ENCODE measurements around the gene KLK8.
A peak's percentile ranks its signal among the peaks of the same experiment; 100 is the strongest.
"Not testable (repeated sequence)": the region's sequence is repeated elsewhere in the genome, so short reads cannot be mapped to it uniquely, and the experiment has no call there.

Gene KLK8

GRCh38 chr19:51016798-51017683 is 15.6 kb upstream of the KLK8 start:
- peak in 1 of 2 donors; percentile 16 for DNase-seq (ENCODE audit: low read depth in 2 of 2)

GRCh38 chr19:51015691-51016267 is 14.4 kb upstream of the KLK8 start:
- no peak for DNase-seq (ENCODE audit: low read depth in 2 of 2)

- no peak for DNase-seq (ENCODE audit: low read depth in 2 of 2)
These were observed 12.8 kb upstream of the KLK8 start for GRCh38 chr19:51014242-51014641.

- DNase-seq (ENCODE audit: low read depth in 2 of 2), result no peak
These were observed 11.3 kb upstream of the KLK8 start for GRCh38 chr19:51012661-51013190.

GRCh38 chr19:51010066-51010795 is 8.8 kb upstream of the KLK8 start:
- DNase-seq (ENCODE audit: low read depth in 2 of 2), result no peak

- no peak for DNase-seq (ENCODE audit: low read depth in 2 of 2)
These were observed 7.9 kb upstream of the KLK8 start for GRCh38 chr19:51009061-51009891.

- DNase-seq (ENCODE audit: low read depth in 2 of 2), result no peak
These were observed 6.1 kb upstream of the KLK8 start for GRCh38 chr19:51007488-51007887.

- no peak for DNase-seq (ENCODE audit: low read depth in 2 of 2)
These were observed 5.0 kb upstream of the KLK8 start for GRCh38 chr19:51006406-51006805.

GRCh38 chr19:51005248-51005647 is 3.8 kb upstream of the KLK8 start:
- no peak for DNase-seq (ENCODE audit: low read depth in 2 of 2)

- no peak for DNase-seq (ENCODE audit: low read depth in 2 of 2)
These were observed 1.9 kb upstream of the KLK8 start for GRCh38 chr19:51003316-51003715.

GRCh38 chr19:51002542-51003311 is 1.3 kb upstream of the KLK8 start:
- no peak for DNase-seq (ENCODE audit: low read depth in 2 of 2)

- DNase-seq (ENCODE audit: low read depth in 2 of 2), result no peak
These were observed 707 bp upstream of the KLK8 start for GRCh38 chr19:51002089-51002532.

GRCh38 chr19:51000981-51001380 is 423 bp downstream of the KLK8 start:
- DNase-seq (ENCODE audit: low read depth in 2 of 2), result no peak

GRCh38 chr19:51000426-51000825 is 978 bp downstream of the KLK8 start:
- no peak for DNase-seq (ENCODE audit: low read depth in 2 of 2)

- DNase-seq (ENCODE audit: low read depth in 2 of 2), result no peak
These were observed 2.7 kb downstream of the KLK8 start for GRCh38 chr19:50998686-50999085.

GRCh38 chr19:50998061-50998460 is 3.3 kb downstream of the KLK8 start:
- DNase-seq (ENCODE audit: low read depth in 2 of 2), result no peak

GRCh38 chr19:50994129-50994528 is 7.3 kb downstream of the KLK8 start:
- DNase-seq (ENCODE audit: low read depth in 2 of 2), result no peak

GRCh38 chr19:50992666-50993035 is 8.8 kb downstream of the KLK8 start:
- DNase-seq (ENCODE audit: low read depth in 2 of 2), result no peak

GRCh38 chr19:50984416-50984815 is 17.0 kb downstream of the KLK8 start:
- DNase-seq (ENCODE audit: low read depth in 2 of 2), result not testable (repeated sequence)

- no peak for DNase-seq (ENCODE audit: low read depth in 2 of 2)
These were observed 17.6 kb downstream of the KLK8 start, which contains the start of gene KLK7 for GRCh38 chr19:50983625-50984292. Gene KLK7, minus strand, starts transcription at chr19:50983917. Its CDS starts 1,518 bp downstream, at chr19:50982399.

Data from activated CD8-positive, alpha-beta memory T cell treated with anti-CD3 and anti-CD28 coated beads for 4 hours (primary cell).